Measurements from ENCODE around the gene STAG1. TPM values are rescaled to one million over a fixed set of nuclear protein-coding genes. Genes with fewer than 3 reads are reported as not detected.

STAG1 gene
- total RNA-seq, 1 experiment from 2014 or later, result 34.6 TPM

GRCh38 chr3:136586580-136586979 is 165.6 kb downstream of the STAG1 start:
- H2BK5ac ChIP-seq (ENCODE audit: insufficient read length, low read length), result no peak overlapping the region
- no peaks in the 10 kb centered on the region for H3K4me1 ChIP-seq (ENCODE audit: insufficient read depth, low read length)
- no peak overlapping the region for H2BK120ac ChIP-seq (ENCODE audit: low read depth, low read length, poor library complexity, severe bottlenecking)
- H4K91ac ChIP-seq (ENCODE audit: insufficient read length, low read depth, low read length), result no peak overlapping the region
- H4K8ac ChIP-seq (replicated peaks; ENCODE audit: insufficient read length, low read depth, low read length), result no peak overlapping the region
- no peak overlapping the region for H3K4me2 ChIP-seq (ENCODE audit: insufficient read depth, insufficient read length, low read length)
- Mint-ChIP-seq H3K27ac (no peak overlapping the region), H3K36me3 (ENCODE audit: insufficient read depth in 1 of 3, low read depth in 3 of 3) (no peaks in the 10 kb centered on the region; a peak in 1 of 7 replicates), H3K27me3 (ENCODE audit: low read depth) (no peaks in the 10 kb centered on the region), H3K4me3 (no peak overlapping the region), H3K4me1 (0 out of 4 replicates have a peak, but pooled peaks cover 0 to 3% of the 10 kb centered on the region in 2 experiments), H3K9me3 (no peaks in the 10 kb centered on the region)
- no peak overlapping the region for H3K23ac ChIP-seq (ENCODE audit: insufficient read length, low read depth, low read length)
- no peak overlapping the region for H3K56ac ChIP-seq (ENCODE audit: insufficient read length, low read depth, low read length)
- H3K4ac ChIP-seq (ENCODE audit: low read depth, low read length), result no peak overlapping the region
- TF ChIP-seq, protein P1, sequence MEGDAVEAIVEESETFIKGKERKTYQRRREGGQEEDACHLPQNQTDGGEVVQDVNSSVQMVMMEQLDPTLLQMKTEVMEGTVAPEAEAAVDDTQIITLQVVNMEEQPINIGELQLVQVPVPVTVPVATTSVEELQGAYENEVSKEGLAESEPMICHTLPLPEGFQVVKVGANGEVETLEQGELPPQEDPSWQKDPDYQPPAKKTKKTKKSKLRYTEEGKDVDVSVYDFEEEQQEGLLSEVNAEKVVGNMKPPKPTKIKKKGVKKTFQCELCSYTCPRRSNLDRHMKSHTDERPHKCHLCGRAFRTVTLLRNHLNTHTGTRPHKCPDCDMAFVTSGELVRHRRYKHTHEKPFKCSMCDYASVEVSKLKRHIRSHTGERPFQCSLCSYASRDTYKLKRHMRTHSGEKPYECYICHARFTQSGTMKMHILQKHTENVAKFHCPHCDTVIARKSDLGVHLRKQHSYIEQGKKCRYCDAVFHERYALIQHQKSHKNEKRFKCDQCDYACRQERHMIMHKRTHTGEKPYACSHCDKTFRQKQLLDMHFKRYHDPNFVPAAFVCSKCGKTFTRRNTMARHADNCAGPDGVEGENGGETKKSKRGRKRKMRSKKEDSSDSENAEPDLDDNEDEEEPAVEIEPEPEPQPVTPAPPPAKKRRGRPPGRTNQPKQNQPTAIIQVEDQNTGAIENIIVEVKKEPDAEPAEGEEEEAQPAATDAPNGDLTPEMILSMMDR (conservative IDR thresholded peaks at IDR 0.05), result no peak
- H3T11ph ChIP-seq (ENCODE audit: low read length), result no peak overlapping the region
- H3K79me1 ChIP-seq (ENCODE audit: insufficient read depth, low read depth, low read length, poor library complexity, severe bottlenecking), result no peaks in the 10 kb centered on the region
- H3K27ac ChIP-seq (ENCODE audit: insufficient read length, low read depth, low read length), result no peak overlapping the region
- no peak overlapping the region for H3K14ac ChIP-seq (ENCODE audit: insufficient read depth, low read length)
- H2BK15ac ChIP-seq (ENCODE audit: low read depth, low read length), result no peak overlapping the region
- H4K20me1 ChIP-seq (ENCODE audit: control insufficient read depth, insufficient read depth, insufficient read length), result no peaks in the 10 kb centered on the region
- H4K5ac ChIP-seq (ENCODE audit: insufficient read length, low read depth, low read length), result no peak overlapping the region
- H3K23me2 ChIP-seq (ENCODE audit: insufficient read length, low read depth, low read length, poor library complexity, severe bottlenecking), result no peaks in the 10 kb centered on the region
- no peak overlapping the region for H2AK5ac ChIP-seq (ENCODE audit: insufficient read length, low read length)
- no peak overlapping the region for H3K9ac ChIP-seq (ENCODE audit: extremely low read depth, insufficient read length, low read length)
- H3K18ac ChIP-seq (ENCODE audit: insufficient read length, low read depth, low read length), result no peak overlapping the region
- no peaks in the 10 kb centered on the region for H3K79me2 ChIP-seq (ENCODE audit: insufficient read depth, low read length)
- no peak for DNase-seq
- H2AFZ ChIP-seq (ENCODE audit: low read length), result no peak overlapping the region
- no peaks in the 10 kb centered on the region for H3K27me3 ChIP-seq (ENCODE audit: insufficient read depth, low read length)
- no peaks in the 10 kb centered on the region for H3K9me3 ChIP-seq (ENCODE audit: control insufficient read depth, low read depth, low read length)
- no peak overlapping the region for H2BK12ac ChIP-seq (ENCODE audit: insufficient read length, low read depth, low read length)
- no peak overlapping the region for H2BK20ac ChIP-seq (ENCODE audit: low read depth, low read length, poor library complexity, severe bottlenecking)

All from H9 (cell line).